ENCODE measurements around the gene ANKRD33. TPM values are rescaled to one million over a fixed set of nuclear protein-coding genes. Genes with fewer than 3 reads are reported as not detected.
A peak's percentile ranks its signal among the peaks of the same experiment; 100 is the strongest.

Gene ANKRD33
- total RNA-seq, 1 donor from 2014 or later = not detected

- peak overlapping the region; percentile 27 for H3K9ac ChIP-seq (ENCODE audit: low read length)
- TF ChIP-seq CTCF (IDR thresholded peaks at IDR 0.05; ENCODE audit: insufficient read depth, low read depth, low read length) (peak; percentile 59), EZH2 (IDR thresholded peaks at IDR 0.05; ENCODE audit: insufficient read depth, low read length) (no peak)
- no peaks in the 10 kb centered on the region for H3K9me3 ChIP-seq (ENCODE audit: insufficient read depth, low read depth, low read length)
- Mint-ChIP-seq H3K4me1 (ENCODE audit: low read depth, unreplicated experiment) (peaks cover 2% of the 10 kb centered on the region), H3K9me3 (ENCODE audit: unreplicated experiment) (peaks cover 1% of the 10 kb centered on the region), H3K27ac (ENCODE audit: unreplicated experiment) (no peak overlapping the region), H3K27me3 (ENCODE audit: low read depth, unreplicated experiment) (peaks cover 36% of the 10 kb centered on the region), H3K36me3 (ENCODE audit: low read depth, unreplicated experiment) (no peaks in the 10 kb centered on the region), H3K4me3 (ENCODE audit: unreplicated experiment) (no peak overlapping the region)
- H3K4me3 ChIP-seq (ENCODE audit: insufficient read depth, low read depth, low read length) = no peak overlapping the region
- no peaks in the 10 kb centered on the region for H4K20me1 ChIP-seq (ENCODE audit: insufficient read depth, low read length)
- H3K36me3 ChIP-seq (ENCODE audit: insufficient read depth, low read length) = no peaks in the 10 kb centered on the region
- H3K79me2 ChIP-seq (ENCODE audit: insufficient read depth, low read length) = no peaks in the 10 kb centered on the region
- H3K4me2 ChIP-seq (ENCODE audit: low read length) = peak overlapping the region; percentile 73
- no peak for FAIRE-seq
- peak overlapping the region; percentile 69 for H2AFZ ChIP-seq (ENCODE audit: low read depth, low read length)
- H3K27me3 ChIP-seq (ENCODE audit: insufficient read depth, low read length) = no peaks in the 10 kb centered on the region
- DNase-seq (ENCODE audit: low read depth) = no peak
- H3K4me1 ChIP-seq (ENCODE audit: insufficient read depth, low read length) = no peaks in the 10 kb centered on the region
- H3K27ac ChIP-seq (ENCODE audit: low read depth, low read length) = no peak overlapping the region
Observed at GRCh38 chr12:51923506-51924365, 35.8 kb downstream of the ANKRD33 start.

- no peak overlapping the region for H3K4me3 Mint-ChIP-seq (ENCODE audit: unreplicated experiment)
- H3K4me3 ChIP-seq (ENCODE audit: insufficient read depth, low read depth, low read length) = no peak overlapping the region
- H3K9me3 ChIP-seq (ENCODE audit: insufficient read depth, low read depth, low read length) = no peaks in the 10 kb centered on the region
- TF ChIP-seq CTCF (IDR thresholded peaks at IDR 0.05; ENCODE audit: insufficient read depth, low read depth, low read length) = no peak
- no peak for TF ChIP-seq EZH2 (IDR thresholded peaks at IDR 0.05; ENCODE audit: insufficient read depth, low read length)
- no peak overlapping the region for H3K27ac ChIP-seq (ENCODE audit: low read depth, low read length)
- H3K36me3 Mint-ChIP-seq (ENCODE audit: low read depth, unreplicated experiment) = no peaks in the 10 kb centered on the region
- H3K4me2 ChIP-seq (ENCODE audit: low read length) = no peak overlapping the region
- peaks cover 2% of the 10 kb centered on the region for H3K4me1 Mint-ChIP-seq (ENCODE audit: low read depth, unreplicated experiment)
- no peaks in the 10 kb centered on the region for H4K20me1 ChIP-seq (ENCODE audit: insufficient read depth, low read length)
- no peak for DNase-seq (ENCODE audit: low read depth)
- peaks cover 1% of the 10 kb centered on the region for H3K9me3 Mint-ChIP-seq (ENCODE audit: unreplicated experiment)
- no peak overlapping the region for H2AFZ ChIP-seq (ENCODE audit: low read depth, low read length)
- H3K27me3 Mint-ChIP-seq (ENCODE audit: low read depth, unreplicated experiment) = peaks cover 36% of the 10 kb centered on the region
- H3K4me1 ChIP-seq (ENCODE audit: insufficient read depth, low read length) = no peaks in the 10 kb centered on the region
- no peak overlapping the region for H3K27ac Mint-ChIP-seq (ENCODE audit: unreplicated experiment)
- no peaks in the 10 kb centered on the region for H3K27me3 ChIP-seq (ENCODE audit: insufficient read depth, low read length)
- no peaks in the 10 kb centered on the region for H3K79me2 ChIP-seq (ENCODE audit: insufficient read depth, low read length)
- H3K9ac ChIP-seq (ENCODE audit: low read length) = no peak overlapping the region
- H3K36me3 ChIP-seq (ENCODE audit: insufficient read depth, low read length) = no peaks in the 10 kb centered on the region
- FAIRE-seq = no peak
Observed at GRCh38 chr12:51924551-51925319, 36.8 kb downstream of the ANKRD33 start.

All from astrocyte (in vitro differentiated cells and primary cell).